ENCODE results near the gene PLCB2. TPM values are rescaled to one million over a fixed set of nuclear protein-coding genes. Genes with fewer than 3 reads are reported as not detected.

PLCB2 gene
- total and polyA plus RNA-seq, 12 donors = 2.5 to 100 (median 24.3) TPM

- H3K4me3 ChIP-seq = no peak overlapping the region
- no peaks in the 10 kb centered on the region for H3K27me3 ChIP-seq
- intact Hi-C loops (cut with DNase I) = loop anchor here in 1 of 2 donors (5.0 kb wide), 1 partner anchor 37 kb away; no protein-coding TSS in a partner anchor
- H3K9me3 ChIP-seq (replicated peaks in 1 of 3) = no peaks in the 10 kb centered on the region
- H3K27ac ChIP-seq = no peak overlapping the region
- TF ChIP-seq CTCF (IDR thresholded peaks at IDR 0.05) = no peak
- 73 to 96% (median 80%) methylated on average over 4 of the region's 4 CpGs for WGBS, 4 donors
- peaks cover 2 to 7% of the 10 kb centered on the region in 2 donors for H3K4me1 ChIP-seq (replicated peaks in 1 of 2)
- H3K36me3 ChIP-seq (replicated peaks in 1 of 2) = no peaks in the 10 kb centered on the region
- DNase-seq = no peak
Measured at GRCh38 chr15:40314723-40315276, 7.1 kb upstream of the PLCB2 start.

GRCh38 chr15:40313531-40314398 is 6.0 kb upstream of the PLCB2 start:
- peak; percentile 71 to 86 (median 85) for DNase-seq
- no peak overlapping the region for H3K27ac ChIP-seq

GRCh38 chr15:40312370-40313158 is 4.8 kb upstream of the PLCB2 start:
- WGBS, 4 donors = 82 to 91% (median 87%) methylated on average over 5 to 10 of the region's 10 CpGs

More at GRCh38 chr15:40313531-40314398, 6.0 kb upstream of the PLCB2 start:
- Histone ChIP-seq H3K36me3 (replicated peaks in 1 of 2) (no peaks in the 10 kb centered on the region), H3K4me1 (replicated peaks in 1 of 2) (peaks cover 2 to 7% of the 10 kb centered on the region in 2 donors), H3K9me3 (replicated peaks in 1 of 3) (no peaks in the 10 kb centered on the region), H3K4me3 (no peak overlapping the region), H3K27me3 (no peaks in the 10 kb centered on the region)
- intact Hi-C loops (cut with DNase I) = loop anchor here in 1 of 2 donors (5.0 kb wide), 1 partner anchor 36 kb away; no protein-coding TSS in a partner anchor
- WGBS, 4 donors = 25 to 33% (median 27%) methylated on average over 10 of the region's 10 CpGs
- TF ChIP-seq CTCF (IDR thresholded peaks at IDR 0.05) (no peak), POLR2A (IDR thresholded peaks at IDR 0.05) (no peak)

More at GRCh38 chr15:40312370-40313158, 4.8 kb upstream of the PLCB2 start:
- no peaks in the 10 kb centered on the region for H3K36me3 ChIP-seq (replicated peaks in 1 of 2)
- TF ChIP-seq POLR2A (IDR thresholded peaks at IDR 0.05) = no peak
- TF ChIP-seq CTCF (IDR thresholded peaks at IDR 0.05) = no peak
- H3K27me3 ChIP-seq = no peaks in the 10 kb centered on the region
- H3K27ac ChIP-seq = no peak overlapping the region
- no peaks in the 10 kb centered on the region for H3K9me3 ChIP-seq (replicated peaks in 1 of 3)
- intact Hi-C loops (cut with DNase I) = loop anchor here in 1 of 2 donors (5.0 kb wide), 1 partner anchor 35 kb away; no protein-coding TSS in a partner anchor
- DNase-seq = no peak
- peaks cover 2 to 7% of the 10 kb centered on the region in 2 donors for H3K4me1 ChIP-seq (replicated peaks in 1 of 2)
- no peak overlapping the region for H3K4me3 ChIP-seq
